ENCODE data around the gene ZC3H12C. TPM values are rescaled to one million over a fixed set of nuclear protein-coding genes. Genes with fewer than 3 reads are reported as not detected.

The ZC3H12C gene
- total and polyA plus RNA-seq, 3 donors from 2014 or later: 6.8 to 17.0 (median 16.9) TPM

GRCh38 chr11:110158317-110159200 is 65.4 kb downstream of the ZC3H12C start:
- 89 to 93% methylated on average over 9 of the region's 9 CpGs for WGBS, 2 donors

GRCh38 chr11:110159476-110159875 is 66.3 kb downstream of the ZC3H12C start:
- no peak overlapping the region for H3K27ac ChIP-seq
- no peaks in the 10 kb centered on the region for H3K27me3 ChIP-seq
- no peaks in the 10 kb centered on the region for H3K36me3 ChIP-seq (ENCODE audit: low read depth, missing control alignments)
- no peaks in the 10 kb centered on the region for H3K9me3 ChIP-seq
- H3K4me1 ChIP-seq: no peaks in the 10 kb centered on the region
- H3K4me3 ChIP-seq: no peak overlapping the region
- 90 to 92% methylated on average over 1 of the region's 1 CpG for WGBS, 2 donors
- no peak for TF ChIP-seq CTCF (IDR thresholded peaks at IDR 0.05)
- no peak for TF ChIP-seq POLR2A (IDR thresholded peaks at IDR 0.05)
- DNase-seq: no peak
- intact Hi-C loops (cut with DNase I; ENCODE audit: low total_unique reads): no loop called here

More at GRCh38 chr11:110158317-110159200, 65.4 kb downstream of the ZC3H12C start:
- Histone ChIP-seq H3K9me3 (no peaks in the 10 kb centered on the region), H3K27ac (no peak overlapping the region), H3K36me3 (ENCODE audit: low read depth, missing control alignments) (no peaks in the 10 kb centered on the region), H3K4me1 (no peaks in the 10 kb centered on the region), H3K4me3 (no peak overlapping the region), H3K27me3 (no peaks in the 10 kb centered on the region)
- no peak for DNase-seq
- intact Hi-C loops (cut with DNase I; ENCODE audit: low total_unique reads): no loop called here
- TF ChIP-seq CTCF (IDR thresholded peaks at IDR 0.05) (no peak), POLR2A (IDR thresholded peaks at IDR 0.05) (no peak)

GRCh38 chr11:110160016-110160415 is 66.8 kb downstream of the ZC3H12C start:
- Histone ChIP-seq H3K4me3 (no peak overlapping the region), H3K27me3 (no peaks in the 10 kb centered on the region), H3K9me3 (no peaks in the 10 kb centered on the region), H3K36me3 (ENCODE audit: low read depth, missing control alignments) (no peaks in the 10 kb centered on the region), H3K4me1 (no peaks in the 10 kb centered on the region), H3K27ac (no peak overlapping the region)
- intact Hi-C loops (cut with DNase I; ENCODE audit: low total_unique reads): no loop called here
- DNase-seq: no peak
- 86 to 90% methylated on average over 3 of the region's 3 CpGs for WGBS, 2 donors
- TF ChIP-seq POLR2A (IDR thresholded peaks at IDR 0.05): no peak
- TF ChIP-seq CTCF (IDR thresholded peaks at IDR 0.05): no peak

GRCh38 chr11:110160437-110160836 is 67.2 kb downstream of the ZC3H12C start:
- H3K36me3 ChIP-seq (ENCODE audit: low read depth, missing control alignments): no peaks in the 10 kb centered on the region
- no peaks in the 10 kb centered on the region for H3K27me3 ChIP-seq
- DNase-seq: no peak
- no peaks in the 10 kb centered on the region for H3K9me3 ChIP-seq
- WGBS, 2 donors: 55 to 66% methylated on average over 2 of the region's 2 CpGs
- TF ChIP-seq POLR2A (IDR thresholded peaks at IDR 0.05) (no peak), CTCF (IDR thresholded peaks at IDR 0.05) (no peak)
- intact Hi-C loops (cut with DNase I; ENCODE audit: low total_unique reads): no loop called here
- no peak overlapping the region for H3K27ac ChIP-seq
- no peak overlapping the region for H3K4me3 ChIP-seq
- H3K4me1 ChIP-seq: no peaks in the 10 kb centered on the region

GRCh38 chr11:110161061-110161460 is 67.9 kb downstream of the ZC3H12C start:
- intact Hi-C loops (cut with DNase I; ENCODE audit: low total_unique reads): no loop called here
- 92 to 94% methylated on average over 9 of the region's 9 CpGs for WGBS, 2 donors
- Histone ChIP-seq H3K27me3 (no peaks in the 10 kb centered on the region), H3K36me3 (ENCODE audit: low read depth, missing control alignments) (no peaks in the 10 kb centered on the region), H3K9me3 (no peaks in the 10 kb centered on the region), H3K4me3 (no peak overlapping the region), H3K4me1 (no peaks in the 10 kb centered on the region), H3K27ac (no peak overlapping the region)
- no peak for DNase-seq
- TF ChIP-seq CTCF (IDR thresholded peaks at IDR 0.05) (no peak), POLR2A (IDR thresholded peaks at IDR 0.05) (no peak)
